ENCODE measurements around the gene TNS3. TPM values are rescaled to one million over a fixed set of nuclear protein-coding genes. Genes with fewer than 3 reads are reported as not detected.
"Not testable (repeated sequence)": the region's sequence is repeated elsewhere in the genome, so short reads cannot be mapped to it uniquely, and the experiment has no call there.

Gene TNS3
- total RNA-seq, 1 donor from 2014 or later, result 168 TPM

DNA sequence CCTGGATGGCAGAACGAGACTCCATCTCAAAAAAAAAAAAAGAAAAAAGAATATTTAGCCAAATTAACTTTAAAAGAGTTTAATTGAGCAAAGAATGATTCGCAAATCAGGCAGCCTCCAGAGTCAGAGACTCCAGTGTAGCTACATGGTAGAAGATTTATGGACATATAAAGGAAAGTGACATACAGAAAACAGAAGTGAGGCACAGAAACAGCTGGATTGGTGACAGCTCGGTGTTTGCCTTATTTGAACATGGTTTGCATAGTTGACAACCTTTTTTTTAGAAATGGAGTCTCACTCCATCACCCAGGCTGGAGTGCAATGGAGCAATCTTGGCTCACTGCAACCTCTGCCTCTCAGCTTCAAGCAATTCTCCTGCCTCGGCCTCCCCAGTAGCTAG is 35.2 kb upstream of the TNS3 start:
- Histone ChIP-seq H3K27ac (no peak overlapping the region), H3K36me3 (no peaks in the 10 kb centered on the region), H3K9me3 (no peaks in the 10 kb centered on the region), H3K27me3 (no peaks in the 10 kb centered on the region), H3K4me1 (peaks cover 6% of the 10 kb centered on the region), H3K4me3 (no peak overlapping the region)
- ATAC-seq (no peak), DNase-seq (no peak)
- TF ChIP-seq, protein P1, sequence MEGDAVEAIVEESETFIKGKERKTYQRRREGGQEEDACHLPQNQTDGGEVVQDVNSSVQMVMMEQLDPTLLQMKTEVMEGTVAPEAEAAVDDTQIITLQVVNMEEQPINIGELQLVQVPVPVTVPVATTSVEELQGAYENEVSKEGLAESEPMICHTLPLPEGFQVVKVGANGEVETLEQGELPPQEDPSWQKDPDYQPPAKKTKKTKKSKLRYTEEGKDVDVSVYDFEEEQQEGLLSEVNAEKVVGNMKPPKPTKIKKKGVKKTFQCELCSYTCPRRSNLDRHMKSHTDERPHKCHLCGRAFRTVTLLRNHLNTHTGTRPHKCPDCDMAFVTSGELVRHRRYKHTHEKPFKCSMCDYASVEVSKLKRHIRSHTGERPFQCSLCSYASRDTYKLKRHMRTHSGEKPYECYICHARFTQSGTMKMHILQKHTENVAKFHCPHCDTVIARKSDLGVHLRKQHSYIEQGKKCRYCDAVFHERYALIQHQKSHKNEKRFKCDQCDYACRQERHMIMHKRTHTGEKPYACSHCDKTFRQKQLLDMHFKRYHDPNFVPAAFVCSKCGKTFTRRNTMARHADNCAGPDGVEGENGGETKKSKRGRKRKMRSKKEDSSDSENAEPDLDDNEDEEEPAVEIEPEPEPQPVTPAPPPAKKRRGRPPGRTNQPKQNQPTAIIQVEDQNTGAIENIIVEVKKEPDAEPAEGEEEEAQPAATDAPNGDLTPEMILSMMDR (IDR thresholded peaks at IDR 0.05), result no peak
- intact Hi-C loops (cut with DNase I), result no loop called here

GRCh38 chr7:47614450-47614849 is 32.5 kb upstream of the TNS3 start:
- Histone ChIP-seq H3K4me3 (no peak overlapping the region), H3K9me3 (no peaks in the 10 kb centered on the region), H3K4me1 (peaks cover 8% of the 10 kb centered on the region), H3K27me3 (no peaks in the 10 kb centered on the region), H3K36me3 (no peaks in the 10 kb centered on the region), H3K27ac (no peak overlapping the region)
- TF ChIP-seq, protein P1 (IDR thresholded peaks at IDR 0.05), result no peak
- intact Hi-C loops (cut with DNase I), result no loop called here
- DNase-seq (no peak), ATAC-seq (no peak)

DNA sequence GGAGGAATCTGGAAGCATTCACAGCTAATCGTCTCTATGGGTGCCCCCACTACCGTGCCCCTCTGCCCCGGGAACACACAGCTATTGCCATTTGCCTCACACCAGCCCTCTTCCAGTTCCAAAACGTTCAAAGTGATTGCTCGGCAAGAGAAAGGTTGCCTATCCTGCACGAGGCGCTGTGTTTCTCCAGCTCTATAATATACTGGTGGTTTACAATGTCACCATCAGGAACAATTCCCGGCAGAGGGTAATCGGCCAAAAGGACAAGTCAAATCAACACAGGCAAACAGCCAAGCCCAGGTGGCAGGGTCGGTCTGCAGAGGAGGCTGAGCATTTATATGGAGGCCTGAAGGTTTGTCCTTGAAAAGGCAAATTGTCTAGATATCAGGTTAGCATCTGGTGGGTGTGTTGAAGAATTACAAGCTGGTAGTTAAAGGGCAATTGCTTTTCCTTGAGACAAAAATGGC is 29.2 kb upstream of the TNS3 start:
- Histone ChIP-seq H3K36me3 (no peaks in the 10 kb centered on the region), H3K9me3 (no peaks in the 10 kb centered on the region), H3K4me1 (peaks cover 12% of the 10 kb centered on the region), H3K27me3 (no peaks in the 10 kb centered on the region), H3K4me3 (no peak overlapping the region), H3K27ac (peak overlapping the region; percentile 65)
- intact Hi-C loops (cut with DNase I), result no loop called here
- DNase-seq, result no peak
- ATAC-seq, result no peak
- TF ChIP-seq, protein P1 (IDR thresholded peaks at IDR 0.05), result no peak

DNA sequence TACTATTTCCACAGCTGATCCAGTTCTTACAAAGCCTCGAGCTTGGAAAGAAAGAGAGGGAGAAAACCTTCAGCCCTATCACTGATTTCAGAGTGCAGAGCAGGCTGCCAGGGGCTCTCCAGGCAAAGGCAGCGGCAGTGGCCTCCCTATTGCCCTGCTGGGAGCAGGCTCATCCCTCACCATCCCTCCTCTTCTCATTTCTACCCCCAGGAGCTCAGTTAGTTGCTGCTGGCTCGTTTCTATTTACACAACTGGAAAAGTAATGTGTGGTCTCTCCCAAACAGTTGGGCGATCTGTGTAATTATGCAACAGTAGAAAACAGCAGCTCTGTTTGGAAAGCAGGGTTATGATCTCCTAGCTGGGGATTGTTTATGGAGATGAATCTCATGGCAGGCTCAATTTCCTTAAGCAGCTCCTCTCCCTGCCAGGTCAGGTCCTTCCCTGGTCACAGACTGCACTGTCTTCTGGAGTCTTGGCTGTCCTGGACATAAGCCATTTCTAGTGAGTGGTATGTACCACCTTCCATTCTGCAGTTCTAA is 28.7 kb upstream of the TNS3 start:
- Histone ChIP-seq H3K4me1 (peaks cover 17% of the 10 kb centered on the region), H3K9me3 (no peaks in the 10 kb centered on the region), H3K27me3 (no peaks in the 10 kb centered on the region), H3K27ac (peak overlapping the region; percentile 65), H3K4me3 (no peak overlapping the region), H3K36me3 (no peaks in the 10 kb centered on the region)
- ATAC-seq (peak; percentile 34), DNase-seq (no peak)
- TF ChIP-seq, protein P1 (IDR thresholded peaks at IDR 0.05), result no peak
- intact Hi-C loops (cut with DNase I), result no loop called here

- Histone ChIP-seq H3K4me3 (no peak overlapping the region), H3K4me1 (peaks cover 18% of the 10 kb centered on the region), H3K27me3 (no peaks in the 10 kb centered on the region), H3K36me3 (no peaks in the 10 kb centered on the region), H3K27ac (peak overlapping the region; percentile 65), H3K9me3 (no peaks in the 10 kb centered on the region)
- TF ChIP-seq, protein P1 (IDR thresholded peaks at IDR 0.05), result no peak
- DNase-seq, result no peak
- intact Hi-C loops (cut with DNase I), result no loop called here
- no peak for ATAC-seq
These were observed 28.0 kb upstream of the TNS3 start for GRCh38 chr7:47609803-47610452.

DNA sequence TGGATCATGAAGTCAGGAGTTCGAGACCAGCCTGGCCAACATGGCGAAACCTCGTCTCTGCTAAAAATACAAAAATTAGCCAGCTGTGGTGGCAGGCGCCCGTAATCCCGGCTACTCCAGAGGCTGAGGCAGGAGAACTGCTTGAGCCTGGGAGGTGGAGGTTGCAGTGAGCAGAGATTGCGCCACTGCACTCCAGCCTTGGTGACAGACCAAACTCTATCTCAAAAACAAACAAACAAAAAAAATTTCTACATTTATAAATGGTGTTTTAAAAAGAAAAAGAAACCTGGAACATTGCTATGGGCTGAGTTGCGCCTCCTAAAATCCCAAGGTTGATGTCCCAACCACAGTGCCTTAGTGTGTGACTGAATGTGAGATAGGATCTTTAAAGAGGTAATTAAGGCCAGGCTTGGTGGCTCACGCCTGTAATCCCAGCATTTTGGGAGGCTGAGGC is 24.7 kb upstream of the TNS3 start:
- H3K27me3 ChIP-seq; DNase-seq; ATAC-seq; H3K27ac ChIP-seq; H3K9me3 ChIP-seq; H3K4me3 ChIP-seq; H3K36me3 ChIP-seq; intact Hi-C loops (cut with DNase I): not testable (repeated sequence)
- peaks cover 35% of the 10 kb centered on the region for H3K4me1 ChIP-seq
